HepG2 (cell line): ENCODE measurements around the gene TNFAIP8L1.

Source experiments
- EP300 ChIP-seq, 3 experiments: sonication (generic) in 1 of 3; formaldehyde crosslinking in 1 of 3; IDR thresholded peaks; 2 replicates each; pipeline versions ENCODE4 v1.5.1 to v1.6.1; 2011 to 2020; ENCODE audit warnings: low read depth in 2 of 3, low read length in 2 of 3, borderline replicate concordance in 1 of 3, improper control_type of control experiment in 1 of 3, mild to moderate bottlenecking in 1 of 3, missing genetic modification reagents in 1 of 3, moderate library complexity in 1 of 3
- IKZF1 ChIP-seq: fragments of 450-650 bp; IDR thresholded peaks from 2 replicates; pipeline ENCODE4 v1.7.1; 2016
- PITX1 ChIP-seq: sonication (generic); formaldehyde crosslinking; IDR thresholded peaks from 2 replicates; pipeline ENCODE4 v1.5.1; 2020; ENCODE audit warnings: mild to moderate bottlenecking, missing genetic modification reagents
- POLR2A ChIP-seq, 2 experiments: IDR thresholded peaks; 2 replicates each; pipeline ENCODE4 v1.6.1; 2011; ENCODE audit warnings: low read depth in 2 of 2, low read length in 2 of 2, mild to moderate bottlenecking in 1 of 2, moderate library complexity in 1 of 2; ENCODE audit not compliant: insufficient read depth in 1 of 2
- RFX5 ChIP-seq: IDR thresholded peaks from 2 replicates; pipeline ENCODE4 v1.6.1; 2011; ENCODE audit warnings: low read depth, low read length, improper control_type of control experiment
- ZBTB20 ChIP-seq: sonication (generic); formaldehyde crosslinking; IDR thresholded peaks from 2 replicates; pipeline ENCODE4 v1.8.1; 2023; ENCODE audit warnings: missing genetic modification reagents, low read depth, mild to moderate bottlenecking, borderline replicate concordance
- ZNF253 ChIP-seq: sonication (generic); formaldehyde crosslinking; IDR thresholded peaks from 2 replicates; pipeline ENCODE4 v1.8.0; 2022; ENCODE audit warnings: mild to moderate bottlenecking, missing genetic modification reagents, borderline replicate concordance
- ZSCAN31 ChIP-seq: sonication (generic); formaldehyde crosslinking; IDR thresholded peaks from 2 replicates; pipeline ENCODE4 v1.5.0; 2020; ENCODE audit warnings: low read depth, mild to moderate bottlenecking, missing genetic modification reagents
- TF ChIP-seq, protein P1 (sequence below): sonication (generic); formaldehyde crosslinking; IDR thresholded peaks from 2 replicates; pipeline ENCODE4 v1.4.0; 2020; ENCODE audit warnings: mild to moderate bottlenecking, missing genetic modification reagents, borderline replicate concordance

DNA sequence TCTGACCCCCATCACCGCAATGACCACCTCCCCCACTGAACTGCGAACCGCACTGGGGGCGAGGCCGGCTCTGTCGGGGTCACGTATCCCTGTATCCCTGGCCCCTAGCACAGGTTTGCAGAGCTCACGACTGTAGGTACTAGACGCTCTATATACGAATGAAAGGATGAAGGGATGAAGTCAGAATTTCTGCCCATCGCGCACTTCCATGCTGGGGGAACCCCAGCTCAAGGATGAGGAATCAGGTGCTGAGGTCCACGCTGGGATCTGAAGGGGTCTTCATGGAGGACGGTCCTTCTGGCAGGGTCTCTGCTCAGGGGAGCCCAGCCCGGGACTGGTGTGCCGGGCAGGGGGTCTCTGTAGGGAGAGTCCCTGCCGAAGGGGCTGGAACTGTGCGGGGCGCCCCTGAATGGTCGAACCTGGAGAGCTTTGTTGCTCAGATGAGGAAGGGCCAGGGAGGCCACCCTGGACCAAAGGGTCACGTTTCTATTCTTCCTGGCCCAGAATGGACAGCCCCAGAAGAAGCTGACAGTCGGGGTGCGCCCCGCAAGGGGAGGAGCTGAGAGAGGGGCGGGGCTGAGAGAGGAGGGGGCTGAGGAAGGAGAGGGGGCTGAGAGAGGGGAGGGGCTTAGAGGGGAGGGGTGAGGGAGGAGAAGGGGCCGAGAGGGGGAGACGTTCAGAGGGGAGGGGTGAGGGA lies 41.9 kb upstream of the TNFAIP8L1 start:
- TF ChIP-seq POLR2A (IDR thresholded peaks at IDR 0.05; ENCODE audit: insufficient read depth in 1 of 2, low read depth in 2 of 2, low read length in 2 of 2), result no peak
- no peak for TF ChIP-seq RFX5
- no peak for TF ChIP-seq ZNF253 (CRISPR knock-in tag)
- TF ChIP-seq ZBTB20 (CRISPR knock-in tag), result no peak
- no peak for TF ChIP-seq ZSCAN31
- TF ChIP-seq EP300 (IDR thresholded peaks at IDR 0.05; ENCODE audit: low read depth in 2 of 2, low read length in 2 of 2), result no peak
- no peak for TF ChIP-seq EP300 (CRISPR knock-in tag; IDR thresholded peaks at IDR 0.05; ENCODE audit: borderline replicate concordance)
- TF ChIP-seq, protein P1, sequence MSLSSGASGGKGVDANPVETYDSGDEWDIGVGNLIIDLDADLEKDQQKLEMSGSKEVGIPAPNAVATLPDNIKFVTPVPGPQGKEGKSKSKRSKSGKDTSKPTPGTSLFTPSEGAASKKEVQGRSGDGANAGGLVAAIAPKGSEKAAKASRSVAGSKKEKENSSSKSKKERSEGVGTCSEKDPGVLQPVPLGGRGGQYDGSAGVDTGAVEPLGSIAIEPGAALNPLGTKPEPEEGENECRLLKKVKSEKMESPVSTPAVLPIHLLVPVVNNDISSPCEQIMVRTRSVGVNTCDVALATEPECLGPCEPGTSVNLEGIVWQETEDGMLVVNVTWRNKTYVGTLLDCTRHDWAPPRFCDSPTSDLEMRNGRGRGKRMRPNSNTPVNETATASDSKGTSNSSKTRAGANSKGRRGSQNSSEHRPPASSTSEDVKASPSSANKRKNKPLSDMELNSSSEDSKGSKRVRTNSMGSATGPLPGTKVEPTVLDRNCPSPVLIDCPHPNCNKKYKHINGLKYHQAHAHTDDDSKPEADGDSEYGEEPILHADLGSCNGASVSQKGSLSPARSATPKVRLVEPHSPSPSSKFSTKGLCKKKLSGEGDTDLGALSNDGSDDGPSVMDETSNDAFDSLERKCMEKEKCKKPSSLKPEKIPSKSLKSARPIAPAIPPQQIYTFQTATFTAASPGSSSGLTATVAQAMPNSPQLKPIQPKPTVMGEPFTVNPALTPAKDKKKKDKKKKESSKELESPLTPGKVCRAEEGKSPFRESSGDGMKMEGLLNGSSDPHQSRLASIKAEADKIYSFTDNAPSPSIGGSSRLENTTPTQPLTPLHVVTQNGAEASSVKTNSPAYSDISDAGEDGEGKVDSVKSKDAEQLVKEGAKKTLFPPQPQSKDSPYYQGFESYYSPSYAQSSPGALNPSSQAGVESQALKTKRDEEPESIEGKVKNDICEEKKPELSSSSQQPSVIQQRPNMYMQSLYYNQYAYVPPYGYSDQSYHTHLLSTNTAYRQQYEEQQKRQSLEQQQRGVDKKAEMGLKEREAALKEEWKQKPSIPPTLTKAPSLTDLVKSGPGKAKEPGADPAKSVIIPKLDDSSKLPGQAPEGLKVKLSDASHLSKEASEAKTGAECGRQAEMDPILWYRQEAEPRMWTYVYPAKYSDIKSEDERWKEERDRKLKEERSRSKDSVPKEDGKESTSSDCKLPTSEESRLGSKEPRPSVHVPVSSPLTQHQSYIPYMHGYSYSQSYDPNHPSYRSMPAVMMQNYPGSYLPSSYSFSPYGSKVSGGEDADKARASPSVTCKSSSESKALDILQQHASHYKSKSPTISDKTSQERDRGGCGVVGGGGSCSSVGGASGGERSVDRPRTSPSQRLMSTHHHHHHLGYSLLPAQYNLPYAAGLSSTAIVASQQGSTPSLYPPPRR, result no peak
- TF ChIP-seq IKZF1, result no peak
- no peak for TF ChIP-seq PITX1
